Smooth muscle cell of trachea (primary cell): ENCODE results near the gene PCDHGB3. TPM values are rescaled to one million over a fixed set of nuclear protein-coding genes. Genes with fewer than 3 reads are reported as not detected.

Experiments used
- total RNA-seq: library from RNA; depleted of rRNA; stranded (reverse); fragments of >200 nt; gene quantifications from 2 replicates; pipeline ENCODE4 v1.2.1, GENCODE V29; 2014

The PCDHGB3 gene
- 7.1 and 9.4 TPM in 2 replicates for total RNA-seq

GRCh38 chr5:141369994-141370848, at the start of gene PCDHGB3:
Gene PCDHGB3 (plus strand): TSS chr5:141370242. CDS start chr5:141370395, 153 bp downstream.

GRCh38 chr5:141330299-141331080, 39.6 kb upstream of the PCDHGB3 start, which contains the start of gene PCDHGA1:
Gene PCDHGA1 (plus strand): TSS chr5:141330514.

GRCh38 chr5:141338538-141339306, 31.3 kb upstream of the PCDHGB3 start, which contains the start of gene PCDHGA2:
Gene PCDHGA2 (plus strand): TSS chr5:141338760.

GRCh38 chr5:141343242-141343952, 26.6 kb upstream of the PCDHGB3 start, which contains the start of gene PCDHGA3:
Gene PCDHGA3 (plus strand): TSS chr5:141343829. CDS start chr5:141344034, 205 bp downstream.

GRCh38 chr5:141349917-141350619, 20.0 kb upstream of the PCDHGB3 start, which contains the start of gene PCDHGB1:
Gene PCDHGB1 (plus strand): TSS chr5:141350099. CDS start chr5:141350261, 162 bp downstream.

GRCh38 chr5:141354900-141355469, 15.1 kb upstream of the PCDHGB3 start, which contains the start of gene PCDHGA4:
Gene PCDHGA4 (plus strand): TSS chr5:141355021. CDS start chr5:141355108, 87 bp downstream.

GRCh38 chr5:141359790-141360426, 10.1 kb upstream of the PCDHGB3 start, which contains the start of gene PCDHGB2:
Gene PCDHGB2 (plus strand): TSS chr5:141359994. CDS start chr5:141360136, 142 bp downstream.

GRCh38 chr5:141363952-141364660, 5.9 kb upstream of the PCDHGB3 start, which contains the start of gene PCDHGA5:
Gene PCDHGA5 (plus strand): TSS chr5:141364162. CDS start chr5:141364331, 169 bp downstream.

GRCh38 chr5:141373673-141374317, 3.8 kb downstream of the PCDHGB3 start, which contains the start of gene PCDHGA6:
Gene PCDHGA6 (plus strand): TSS chr5:141373891. CDS start chr5:141374084, 193 bp downstream.

GRCh38 chr5:141382469-141383294, 12.6 kb downstream of the PCDHGB3 start, which contains the start of gene PCDHGA7:
Gene PCDHGA7 (plus strand): TSS chr5:141382742. CDS start chr5:141382900, 158 bp downstream.

GRCh38 chr5:141387557-141388311, 17.7 kb downstream of the PCDHGB3 start, which contains the start of gene PCDHGB4:
Gene PCDHGB4 (plus strand): TSS chr5:141387698. CDS start chr5:141387885, 187 bp downstream.

GRCh38 chr5:141392429-141393198, 22.6 kb downstream of the PCDHGB3 start, which contains the start of gene PCDHGA8:
Gene PCDHGA8 (plus strand): TSS chr5:141392633. CDS start chr5:141392814, 181 bp downstream.

GRCh38 chr5:141397756-141398551, 27.9 kb downstream of the PCDHGB3 start, which contains the start of gene PCDHGB5:
Gene PCDHGB5 (plus strand): TSS chr5:141397947. CDS start chr5:141398128, 181 bp downstream.

GRCh38 chr5:141402553-141403243, 32.7 kb downstream of the PCDHGB3 start, which contains the start of gene PCDHGA9:
Gene PCDHGA9 (plus strand): TSS chr5:141402778. CDS start chr5:141402953, 175 bp downstream.

